Measurements from ENCODE around the gene CCDC171.

- TF ChIP-seq POLR2A (IDR thresholded peaks at IDR 0.05): no peak
- no peak for TF ChIP-seq CTCF (IDR thresholded peaks at IDR 0.05)
Observed at GRCh38 chr9:15543047-15543813, 9.6 kb upstream of the CCDC171 start.

Measured in prostate gland (tissue), 2 donors.